A549 (cell line): ENCODE data around the gene JAKMIP2. TPM values are rescaled to one million over a fixed set of nuclear protein-coding genes. Genes with fewer than 3 reads are reported as not detected.
"Not testable (repeated sequence)": the region's sequence is repeated elsewhere in the genome, so short reads cannot be mapped to it uniquely, and the experiment has no call there.

ENCODE experiments used
- ATAC-seq, 2 experiments: fragments of 200-7000 bp in 1 of 2; fragments of >200 bp in 1 of 2; cut with Nextera tagmentation in 1 of 2; cut with Tn5 transposase in 1 of 2; 3 replicates each; pipeline versions ENCODE4 v1.8.0 to v1.9.1; 2018 to 2020; ENCODE audit warnings: mild to moderate bottlenecking in 1 of 2, moderate library complexity in 1 of 2
- CTCF ChIA-PET: fragments of 300-600 bp; sonication (Branson Sonifier 250); formaldehyde crosslinking; extraction: SDS; loops from one replicate; lab custom pipeline; 2021; ENCODE audit warnings: antibody characterized with exemption, inconsistent platforms; lab: Yijun Ruan, JAX
- POLR2A ChIA-PET: fragments of 350-600 bp; formaldehyde crosslinking; extraction: SDS; loops from one replicate; lab custom pipeline; 2021; ENCODE audit warnings: antibody characterized with exemption, inconsistent platforms; lab: Yijun Ruan, JAX
- DNase-seq, 2 experiments: peaks; one replicate each; pipeline versions ENCODE4 v3.0.0 to v3.0.0-alpha.2; 2011 to 2016; ENCODE audit warnings: low read depth in 1 of 2, low spot score in 1 of 2
- FAIRE-seq: peaks from 2 replicates; lab custom pipeline; 2011; peaks lifted over from hg19 to GRCh38; lab: Jason Lieb, UNC
- H3K27ac ChIP-seq, 2 experiments: fragments of >200 bp; sonication (Bioruptor Twin); formaldehyde crosslinking; 3 replicates each; pipeline ENCODE4 v1.5.1; 2016 to 2017
- H3K4me1 ChIP-seq: fragments of >200 bp; sonication (Bioruptor Twin); formaldehyde crosslinking; 3 replicates; pipeline ENCODE4 v1.6.1; 2016
- H3K4me2 ChIP-seq: fragments of >200 bp; sonication (Bioruptor Twin); formaldehyde crosslinking; 3 replicates; pipeline ENCODE4 v1.6.1; 2016
- H3K4me3 ChIP-seq: fragments of >200 bp; sonication (Bioruptor Twin); formaldehyde crosslinking; 3 replicates; pipeline ENCODE4 v1.5.1; 2016
- H3K9me3 ChIP-seq: fragments of >200 bp; sonication (Bioruptor Twin); formaldehyde crosslinking; 3 replicates; pipeline ENCODE4 v1.6.1; 2016
- BHLHE40 ChIP-seq: IDR thresholded peaks from 2 replicates; pipeline ENCODE4 v1.6.1; 2012; ENCODE audit warnings: low read depth, low read length, inconsistent platforms
- CEBPB ChIP-seq, 2 experiments: fragments of >200 bp in 1 of 2; sonication (Bioruptor Twin) in 1 of 2; formaldehyde crosslinking in 1 of 2; IDR thresholded peaks; 2 replicates each; pipeline ENCODE4 v1.6.1; 2012 to 2016
- CHD2 ChIP-seq: fragments of 150-350 bp; IDR thresholded peaks from 2 replicates; pipeline ENCODE4 v1.6.1; 2014; ENCODE audit warnings: low read length; ENCODE audit not compliant: partially characterized antibody
- CHD4 ChIP-seq: fragments of 200-600 bp; sonication (generic); IDR thresholded peaks from 2 replicates; pipeline ENCODE4 v1.6.1; 2016; ENCODE audit warnings: antibody characterized with exemption, mild to moderate bottlenecking, borderline replicate concordance
- FOSL2 ChIP-seq, 2 experiments: fragments of 450-650 bp in 1 of 2; fragments of >200 bp in 1 of 2; sonication (Bioruptor Twin) in 1 of 2; formaldehyde crosslinking; IDR thresholded peaks; 2 replicates each; pipeline versions ENCODE4 v1.5.0 to v1.6.1; 2016 to 2020; ENCODE audit warnings: mild to moderate bottlenecking in 1 of 2, moderate library complexity in 1 of 2
- HOXA7 ChIP-seq: fragments of 250-450 bp; sonication (Bioruptor Pico); IDR thresholded peaks from 2 replicates; pipeline ENCODE4 v1.5.0; 2020; ENCODE audit warnings: mild to moderate bottlenecking, moderate library complexity
- JUN ChIP-seq, 2 experiments: fragments of >200 bp; sonication (Bioruptor Twin); formaldehyde crosslinking; IDR thresholded peaks; 2 replicates in 1 of 2; 3 replicates in 1 of 2; pipeline ENCODE4 v1.6.1; 2016 to 2017
- MAFK ChIP-seq: fragments of 450-650 bp; IDR thresholded peaks from 2 replicates; pipeline ENCODE4 v1.6.1; 2014; ENCODE audit not compliant: partially characterized antibody
- MAZ ChIP-seq: fragments of 150-350 bp; IDR thresholded peaks from 2 replicates; pipeline ENCODE4 v1.6.1; 2014; ENCODE audit warnings: antibody characterized with exemption, low read depth, low read length, borderline replicate concordance
- NPAS2 ChIP-seq: fragments of 250-450 bp; sonication (Bioruptor Pico); IDR thresholded peaks from 2 replicates; pipeline ENCODE4 v1.8.0; 2022; ENCODE audit warnings: mild to moderate bottlenecking, moderate library complexity, borderline replicate concordance
- NR3C1 ChIP-seq: fragments of >200 bp; sonication (Bioruptor Twin); formaldehyde crosslinking; IDR thresholded peaks from 3 replicates; pipeline ENCODE4 v1.6.1; 2017
- POLR2A ChIP-seq: IDR thresholded peaks from 2 replicates; pipeline ENCODE4 v1.6.1; 2012; ENCODE audit warnings: mild to moderate bottlenecking, low read length
- RAD21 ChIP-seq, 2 experiments: fragments of >200 bp in 1 of 2; sonication (Bioruptor Twin) in 1 of 2; formaldehyde crosslinking in 1 of 2; IDR thresholded peaks in 1 of 2; conservative IDR thresholded peaks in 1 of 2; 2 replicates in 1 of 2; 3 replicates in 1 of 2; pipeline ENCODE4 v1.6.1; 2012 to 2018; ENCODE audit warnings: inconsistent platforms in 1 of 2
- RARB ChIP-seq: fragments of 250-450 bp; sonication (Bioruptor Pico); IDR thresholded peaks from 2 replicates; pipeline ENCODE4 v1.8.0; 2021; ENCODE audit warnings: mild to moderate bottlenecking, moderate library complexity
- REST ChIP-seq: fragments of 200-600 bp; sonication (generic); IDR thresholded peaks from 2 replicates; pipeline ENCODE4 v1.6.1; 2016; ENCODE audit warnings: antibody characterized with exemption, mild to moderate bottlenecking, moderate library complexity
- RNF2 ChIP-seq: fragments of 200-600 bp; sonication (generic); IDR thresholded peaks from 2 replicates; pipeline ENCODE4 v1.6.1; 2016; ENCODE audit warnings: low read depth, mild to moderate bottlenecking, antibody characterized with exemption, moderate library complexity, borderline replicate concordance
- SMC3 ChIP-seq: fragments of >200 bp; sonication (Bioruptor Twin); formaldehyde crosslinking; IDR thresholded peaks from 3 replicates; pipeline ENCODE4 v1.6.1; 2018; ENCODE audit warnings: inconsistent platforms
- USF2 ChIP-seq: fragments of 450-650 bp; IDR thresholded peaks from 2 replicates; pipeline ENCODE4 v1.6.1; 2014; ENCODE audit warnings: antibody characterized with exemption
- ZFP36 ChIP-seq: fragments of 450-650 bp; IDR thresholded peaks from 2 replicates; pipeline ENCODE4 v1.6.1; 2014; ENCODE audit warnings: borderline replicate concordance; ENCODE audit not compliant: partially characterized antibody
- ZSCAN20 ChIP-seq: fragments of 250-450 bp; sonication (Bioruptor Pico); IDR thresholded peaks from 2 replicates; pipeline ENCODE4 v1.8.0; 2022; ENCODE audit warnings: mild to moderate bottlenecking, moderate library complexity
- WGBS: methylation state at CpG from one replicate; pipeline ENCODE4 v1.1.6; 2017; ENCODE audit errors: missing lambda C conversion rate; 5-methylcytosine and 5-hydroxymethylcytosine counted together
- polyA plus RNA-seq, 4 experiments: library from polyadenylated mRNA; depleted of rRNA in 3 of 4; stranded (reverse); fragments of >200 nt; fragmentation: RNase III in 1 of 4; extraction: RNeasy Plus Mini Kit Qiagen cat#74134 plus additional on column Dnase treatment in 1 of 4; gene quantifications; 2 replicates in 3 of 4; 3 replicates in 1 of 4; pipeline ENCODE4 v1.2.3, GENCODE V29; 2011 to 2017
- TF ChIP-seq, protein P1 (sequence below): fragments of 150-350 bp; IDR thresholded peaks from 2 replicates; pipeline ENCODE4 v1.6.1; 2014; ENCODE audit warnings: low read depth, mild to moderate bottlenecking, low read length

JAKMIP2 gene
- polyA plus RNA-seq, 2 of the 4 experiments (the other 2 are of a cell fraction): 0.01 TPM; not detected in 1

DNA sequence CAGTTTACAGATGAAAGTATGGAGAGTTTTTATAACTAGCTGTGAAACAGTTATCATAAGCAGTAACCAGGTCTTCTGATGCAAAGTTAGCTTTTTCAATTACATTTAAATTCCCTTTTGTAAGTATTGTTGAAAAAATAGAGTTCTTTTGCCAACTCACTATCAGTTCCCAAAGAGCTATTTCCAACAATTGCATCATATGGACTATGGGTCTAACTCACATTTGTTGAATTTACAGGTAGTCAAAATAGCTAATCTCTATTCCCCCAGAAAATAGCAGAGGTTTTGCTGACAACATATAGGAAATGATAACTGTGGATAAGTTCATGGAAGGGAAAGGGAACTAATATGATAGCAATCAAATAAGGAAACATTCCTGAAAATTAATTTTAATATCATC is 47.5 kb upstream of the JAKMIP2 start:
- DNase-seq: no peak
- Histone ChIP-seq H3K9me3 (peaks cover 2% of the 10 kb centered on the region; the same call in 1 of the 3 replicates), H3K27ac (no peak overlapping the region), H3K4me2 (no peak overlapping the region), H3K4me1 (peaks cover 4% of the 10 kb centered on the region), H3K4me3 (no peak overlapping the region)
- POLR2A ChIA-PET: no interaction called here
- no peak for ATAC-seq
- CTCF ChIA-PET: no interaction called here
- no peak for FAIRE-seq
- no peak for TF ChIP-seq NPAS2 (CRISPR knock-in tag)
- TF ChIP-seq USF2: no peak
- no peak for TF ChIP-seq RARB (CRISPR knock-in tag)
- no peak for TF ChIP-seq SMC3
- TF ChIP-seq BHLHE40: no peak
- no peak for TF ChIP-seq FOSL2 (IDR thresholded peaks at IDR 0.05)
- no peak for TF ChIP-seq FOSL2 (CRISPR knock-in tag; IDR thresholded peaks at IDR 0.05)
- no peak for TF ChIP-seq RAD21 (conservative IDR thresholded peaks at IDR 0.05 in 1 of 2, IDR thresholded peaks at IDR 0.05 in 1 of 2)
- no peak for TF ChIP-seq JUN (IDR thresholded peaks at IDR 0.05)
- no peak for TF ChIP-seq REST
- no peak for TF ChIP-seq ZFP36

DNA sequence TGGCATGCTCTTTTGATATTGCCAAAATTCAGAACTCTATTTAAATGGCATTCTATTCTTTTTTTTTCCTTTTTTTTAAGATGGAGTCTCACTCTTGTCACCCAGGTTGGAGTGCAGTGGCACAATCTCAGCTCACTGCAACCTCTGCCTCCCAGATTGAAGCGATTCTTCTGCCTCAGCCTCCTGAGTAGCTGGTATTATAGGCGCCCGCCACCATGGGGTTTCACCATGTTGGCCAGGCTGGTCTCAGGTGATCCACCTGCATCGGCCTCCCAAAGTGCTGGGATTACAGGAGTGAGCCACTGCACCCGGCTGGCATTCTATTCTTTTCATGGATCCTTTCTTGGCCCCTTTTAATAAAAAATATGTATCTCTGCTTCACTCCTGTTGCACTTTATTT is 44.5 kb upstream of the JAKMIP2 start:
- H3K4me1 ChIP-seq, H3K9me3 ChIP-seq, FAIRE-seq, H3K27ac ChIP-seq, DNase-seq, ATAC-seq, POLR2A ChIA-PET, H3K4me2 ChIP-seq, CTCF ChIA-PET, H3K4me3 ChIP-seq: not testable (repeated sequence)
- 14% methylated on average over 5 of the region's 5 CpGs for WGBS

DNA sequence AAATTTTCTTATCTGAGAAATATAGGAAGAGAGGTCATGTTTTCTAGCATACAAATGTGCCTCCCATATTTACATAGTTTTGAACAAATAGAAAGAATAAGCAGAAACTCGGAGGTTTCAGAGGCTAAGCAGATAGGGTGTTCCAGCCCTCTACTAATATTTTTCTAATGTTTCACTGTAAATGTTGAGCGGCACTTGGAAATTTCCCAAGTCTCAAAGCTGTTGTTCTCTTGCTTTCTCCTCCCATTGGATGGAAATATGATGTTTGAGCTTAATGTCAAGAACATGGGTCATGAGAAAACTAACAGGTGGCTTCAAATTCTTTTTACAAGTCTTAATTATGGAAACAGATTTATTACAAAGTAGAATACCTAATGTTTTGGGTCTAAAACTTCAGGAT is 43.8 kb upstream of the JAKMIP2 start:
- DNase-seq: no peak
- no peak for ATAC-seq
- Histone ChIP-seq H3K9me3 (no peaks in the 10 kb centered on the region), H3K4me2 (no peak overlapping the region), H3K4me1 (no peaks in the 10 kb centered on the region), H3K4me3 (no peak overlapping the region), H3K27ac (no peak overlapping the region)
- POLR2A ChIA-PET: no interaction called here
- TF ChIP-seq MAZ: no peak
- TF ChIP-seq ZSCAN20 (CRISPR knock-in tag): no peak
- TF ChIP-seq CHD4: no peak
- no peak for TF ChIP-seq NR3C1
- TF ChIP-seq CHD2: no peak
- no peak for TF ChIP-seq CEBPB (IDR thresholded peaks at IDR 0.05)
- TF ChIP-seq HOXA7 (CRISPR knock-in tag): no peak
- no peak for TF ChIP-seq POLR2A
- no peak for TF ChIP-seq RNF2
- TF ChIP-seq NPAS2 (CRISPR knock-in tag): no peak
- TF ChIP-seq, protein P1, sequence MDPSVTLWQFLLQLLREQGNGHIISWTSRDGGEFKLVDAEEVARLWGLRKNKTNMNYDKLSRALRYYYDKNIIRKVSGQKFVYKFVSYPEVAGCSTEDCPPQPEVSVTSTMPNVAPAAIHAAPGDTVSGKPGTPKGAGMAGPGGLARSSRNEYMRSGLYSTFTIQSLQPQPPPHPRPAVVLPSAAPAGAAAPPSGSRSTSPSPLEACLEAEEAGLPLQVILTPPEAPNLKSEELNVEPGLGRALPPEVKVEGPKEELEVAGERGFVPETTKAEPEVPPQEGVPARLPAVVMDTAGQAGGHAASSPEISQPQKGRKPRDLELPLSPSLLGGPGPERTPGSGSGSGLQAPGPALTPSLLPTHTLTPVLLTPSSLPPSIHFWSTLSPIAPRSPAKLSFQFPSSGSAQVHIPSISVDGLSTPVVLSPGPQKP: no peak
- TF ChIP-seq MAFK: no peak
- FAIRE-seq: no peak
- 0% methylated on average over 2 of the region's 2 CpGs for WGBS
- CTCF ChIA-PET: interaction anchor here (5.5 kb wide), 1 partner anchor 198 kb away, joined by 68 read pairs; no protein-coding TSS in a partner anchor
